ENCODE measurements around the gene TMEM236.
"Not testable (repeated sequence)": the region's sequence is repeated elsewhere in the genome, so short reads cannot be mapped to it uniquely, and the experiment has no call there.

Gene TMEM236, protein sequence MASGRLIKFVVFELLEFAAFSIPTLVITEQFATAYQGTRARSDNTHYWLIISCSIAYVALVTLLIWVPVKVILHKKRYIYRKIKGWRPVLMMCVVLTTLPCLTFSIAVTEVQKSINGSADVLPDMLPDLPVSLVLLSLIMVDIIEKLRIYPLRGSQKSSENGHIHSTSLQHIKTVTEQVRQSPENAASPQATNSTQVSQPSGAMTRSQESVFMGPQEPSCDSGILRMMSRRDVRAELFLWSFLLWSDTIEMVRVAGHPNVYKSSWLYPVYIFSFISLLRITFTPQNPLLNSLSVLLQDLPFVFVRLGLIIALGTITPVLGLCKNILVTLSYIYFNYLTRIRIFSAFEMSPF

DNA sequence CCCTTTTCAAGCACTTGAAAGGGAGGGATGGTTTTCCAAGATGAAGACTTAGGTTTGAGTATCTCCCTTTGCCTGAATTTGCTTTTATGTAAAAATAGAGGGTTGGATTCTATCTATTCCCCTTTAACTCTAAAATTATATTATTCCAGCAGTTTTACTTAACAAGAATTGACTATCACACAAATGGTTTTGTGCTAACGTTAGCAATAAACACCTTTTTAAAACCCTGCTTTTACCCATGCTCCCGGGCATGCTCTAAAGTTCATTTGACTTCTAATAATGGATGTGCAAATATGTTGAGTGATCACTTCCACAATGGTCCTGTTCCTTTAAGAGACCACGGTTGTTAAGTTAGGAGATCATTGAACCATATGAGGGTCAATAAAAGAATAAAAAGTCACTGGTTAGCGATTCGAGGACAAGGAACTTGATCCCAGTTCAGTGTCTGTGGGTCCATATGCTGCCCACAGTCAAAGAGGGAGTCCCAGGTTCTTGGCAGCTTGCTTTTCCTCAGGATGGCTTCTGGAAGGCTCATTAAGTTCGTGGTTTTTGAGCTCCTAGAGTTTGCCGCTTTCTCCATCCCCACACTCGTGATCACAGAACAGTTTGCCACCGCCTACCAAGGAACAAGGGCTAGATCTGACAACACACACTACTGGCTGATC, at the start of gene TMEM236:
Gene TMEM236 (plus strand): TSS at position 421 of the 665 bp plus-strand sequence. CDS start 95 bp downstream, at position 516.
- no peak for DNase-seq

DNA sequence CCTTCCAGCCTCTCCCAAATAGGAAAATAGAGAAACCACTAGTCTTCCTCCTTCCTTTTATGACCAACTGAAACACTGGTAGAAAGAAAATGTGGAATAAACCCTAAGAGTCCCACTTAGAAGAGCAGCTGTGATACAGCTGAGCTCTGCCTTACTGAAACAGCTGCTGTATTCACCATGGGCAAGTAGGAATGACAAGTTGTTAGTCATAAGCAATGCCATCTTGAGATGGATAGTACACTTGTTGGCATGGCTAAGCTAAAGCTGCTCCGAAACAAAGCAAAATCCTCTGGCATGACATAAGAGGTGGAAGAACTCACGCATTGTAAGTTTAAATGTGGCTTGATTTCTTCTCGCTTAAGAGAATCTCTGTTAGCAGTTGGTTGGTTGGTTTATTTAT, 48.3 kb upstream of the TMEM236 start:
- DNase-seq: no peak

DNA sequence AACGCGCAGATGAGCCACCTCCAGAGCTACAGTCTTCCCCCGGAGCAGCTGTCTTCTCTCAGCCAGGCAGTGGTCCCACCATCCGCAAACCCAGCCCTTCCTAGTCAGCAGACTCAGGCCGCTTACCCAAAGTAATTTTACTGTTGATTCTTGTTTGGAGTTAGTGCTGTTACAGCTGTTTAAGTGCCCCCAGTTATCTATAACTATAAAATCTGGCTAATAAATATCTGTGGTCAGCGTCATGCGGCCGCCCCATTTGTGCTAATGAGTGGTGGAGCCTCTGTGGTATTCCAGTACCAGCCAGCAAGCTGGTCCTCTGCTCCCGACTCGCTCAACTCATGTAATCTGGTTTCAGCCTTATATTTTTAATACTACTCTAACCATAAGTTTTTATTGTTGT, 43.2 kb upstream of the TMEM236 start:
- DNase-seq: no peak

DNA sequence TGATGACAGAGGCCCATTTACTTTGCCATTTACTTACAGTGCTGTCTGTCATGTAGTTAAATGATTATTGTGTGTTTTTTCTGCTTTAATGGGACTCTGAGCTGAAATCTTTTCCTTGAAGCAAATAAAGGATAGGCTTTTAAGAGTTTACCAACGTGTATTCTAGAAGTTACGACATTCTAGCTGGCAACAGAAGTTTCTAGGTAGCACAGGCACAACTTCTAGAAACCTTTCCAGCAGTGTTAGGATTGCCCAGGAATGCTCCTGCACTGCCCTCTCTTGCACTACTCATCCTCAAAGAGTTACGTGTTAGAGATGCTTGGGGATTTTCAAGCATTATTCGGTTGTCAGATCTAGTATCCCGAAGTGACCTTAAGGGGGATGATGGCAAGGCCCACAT, 42.5 kb upstream of the TMEM236 start:
- DNase-seq: no peak

DNA sequence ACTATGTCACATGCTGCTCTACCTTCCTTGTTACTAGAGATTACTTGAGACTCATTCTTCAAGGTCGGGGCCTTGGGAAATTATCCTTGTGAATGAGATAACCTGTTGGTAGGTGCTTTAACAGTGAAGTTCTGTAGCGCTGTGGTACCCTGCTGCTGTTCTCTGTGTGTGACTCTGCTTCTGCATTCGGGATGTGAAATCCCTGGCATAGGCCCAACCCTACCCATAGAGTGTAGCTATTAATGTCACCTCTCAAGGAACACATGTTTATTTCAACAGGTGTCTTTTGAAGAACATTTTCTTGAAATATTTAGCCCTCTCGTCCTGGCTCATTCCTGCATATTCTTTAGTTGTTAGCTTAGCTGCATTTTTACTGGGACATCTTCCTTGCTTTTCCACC, 41.8 kb upstream of the TMEM236 start:
- DNase-seq: no peak

DNA sequence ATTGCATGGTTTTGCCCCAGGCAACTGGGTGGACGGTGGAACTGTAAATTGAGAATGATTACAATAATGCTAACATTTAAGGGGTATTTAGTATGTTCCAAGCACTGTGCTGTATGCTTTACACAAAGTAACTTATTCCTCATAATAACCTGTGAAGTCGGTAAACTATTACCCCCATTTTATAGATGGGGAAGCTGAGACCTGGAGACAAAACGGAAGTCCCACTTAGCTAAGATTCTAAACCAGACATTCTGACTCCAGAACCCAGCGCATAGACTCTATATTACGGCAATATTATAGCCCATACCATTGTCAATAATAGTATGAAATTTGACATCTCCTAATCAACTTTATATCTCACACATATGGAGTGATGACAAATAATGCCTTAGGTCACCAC, 39.9 kb upstream of the TMEM236 start:
- DNase-seq: no peak

DNA sequence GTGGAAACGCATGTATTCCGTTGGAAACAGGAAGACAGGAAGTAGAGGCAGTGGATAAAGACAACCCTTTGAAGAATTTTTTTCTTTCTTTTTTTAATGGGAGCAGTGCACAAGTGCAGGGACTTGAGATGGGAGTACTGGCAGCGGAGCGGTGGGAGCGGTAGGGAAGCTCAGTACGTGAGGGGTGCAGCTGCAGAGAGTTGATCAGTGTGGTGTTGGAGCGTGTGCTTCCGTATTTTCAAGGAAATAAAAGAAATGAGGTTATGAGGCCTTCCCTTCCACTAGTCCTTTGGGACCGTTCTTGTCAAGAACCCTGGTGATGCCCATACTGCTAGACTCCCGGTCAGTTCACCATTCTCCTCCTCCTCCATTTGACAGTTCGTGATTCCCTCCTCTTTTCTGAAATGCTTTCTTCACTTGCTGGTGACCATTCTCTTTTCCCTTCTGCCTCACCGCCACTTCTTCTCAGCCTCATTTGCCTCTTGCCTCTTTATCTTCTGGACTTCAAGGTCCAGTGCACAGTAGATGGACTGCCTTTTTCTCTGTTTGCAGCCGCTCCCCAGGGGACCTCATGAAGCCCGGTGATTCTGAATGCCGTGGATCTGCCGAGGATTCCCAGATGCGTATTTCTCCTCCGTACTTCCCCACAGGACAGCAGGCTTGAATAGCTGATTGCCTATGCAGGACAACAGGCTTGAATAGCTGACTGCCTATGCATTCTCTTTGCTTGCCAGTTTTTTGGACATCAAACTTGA, 39.1 kb upstream of the TMEM236 start:
- no peak for DNase-seq

DNA sequence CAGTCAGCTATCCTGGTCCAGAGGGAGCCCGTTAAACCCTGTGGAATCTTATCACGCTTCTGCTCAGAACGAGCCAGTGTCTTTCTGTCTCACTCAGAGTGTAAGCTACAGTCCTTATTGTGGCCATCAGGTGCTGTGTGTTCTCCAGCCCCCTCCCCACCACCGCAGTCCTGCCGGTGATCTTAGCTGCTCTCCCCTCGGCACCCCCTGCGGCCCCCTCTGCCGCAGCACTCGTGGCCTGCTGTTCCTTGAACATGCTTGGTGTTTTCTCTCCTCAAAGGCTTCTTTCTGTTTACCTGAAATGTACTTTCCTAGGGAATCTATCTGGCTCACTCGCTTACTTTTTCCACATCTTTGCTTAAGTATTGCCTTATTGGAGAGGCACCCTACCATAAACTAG, 38.2 kb upstream of the TMEM236 start:
- DNase-seq: no peak

DNA sequence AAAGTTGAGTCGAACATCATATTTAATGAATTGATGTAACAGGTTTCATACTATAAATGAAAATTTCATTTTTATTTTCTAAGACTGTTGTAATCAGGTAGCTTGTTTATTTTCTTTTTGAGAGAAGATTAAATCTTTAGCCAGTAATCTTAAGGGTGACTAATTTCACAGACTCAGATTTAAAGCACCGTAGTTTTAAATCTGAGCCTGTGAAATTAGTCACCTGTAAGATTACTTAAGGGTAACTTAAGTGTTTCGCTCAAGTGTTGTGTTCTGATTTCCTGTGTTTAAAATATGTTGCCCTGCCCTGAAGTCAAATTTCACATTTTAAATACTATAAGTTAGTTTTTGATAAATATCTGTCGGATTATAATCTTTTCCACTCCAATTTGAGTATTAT, 35.8 kb upstream of the TMEM236 start:
- no peak for DNase-seq

DNA sequence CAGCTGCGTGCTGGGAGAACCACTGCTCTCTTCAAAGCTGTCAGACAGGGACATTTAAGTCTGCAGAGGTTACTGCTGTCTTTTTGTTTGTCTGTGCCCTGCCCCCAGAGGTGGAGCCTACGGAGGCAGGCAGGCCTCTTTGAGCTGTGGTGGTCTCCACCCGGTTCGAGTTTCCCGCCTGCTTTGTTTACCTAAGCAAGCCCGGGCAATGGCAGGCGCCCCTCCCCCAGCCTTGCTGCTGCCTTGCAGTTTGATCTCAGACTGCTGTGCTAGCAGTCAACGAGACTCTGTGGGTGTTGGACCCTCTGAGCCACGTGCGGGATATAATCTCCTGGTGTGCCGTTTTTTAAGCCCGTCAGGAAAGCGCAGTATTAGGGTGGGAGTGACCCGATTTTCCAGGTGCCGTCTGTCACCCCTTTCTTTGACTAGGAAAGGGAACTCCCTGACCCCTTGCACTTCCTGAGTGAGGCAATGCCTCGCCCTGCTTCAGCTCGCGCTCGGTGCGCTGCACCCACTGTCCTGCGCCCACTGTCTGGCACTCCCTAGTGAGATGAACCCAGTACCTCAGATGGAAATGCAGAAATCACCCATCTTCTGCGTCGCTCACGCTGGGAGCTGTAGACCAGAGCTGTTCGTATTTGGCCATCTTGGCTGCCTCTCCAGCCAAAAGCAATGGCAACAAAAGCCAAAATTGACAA, 29.5 kb upstream of the TMEM236 start:
- DNase-seq: not testable (repeated sequence)

DNA sequence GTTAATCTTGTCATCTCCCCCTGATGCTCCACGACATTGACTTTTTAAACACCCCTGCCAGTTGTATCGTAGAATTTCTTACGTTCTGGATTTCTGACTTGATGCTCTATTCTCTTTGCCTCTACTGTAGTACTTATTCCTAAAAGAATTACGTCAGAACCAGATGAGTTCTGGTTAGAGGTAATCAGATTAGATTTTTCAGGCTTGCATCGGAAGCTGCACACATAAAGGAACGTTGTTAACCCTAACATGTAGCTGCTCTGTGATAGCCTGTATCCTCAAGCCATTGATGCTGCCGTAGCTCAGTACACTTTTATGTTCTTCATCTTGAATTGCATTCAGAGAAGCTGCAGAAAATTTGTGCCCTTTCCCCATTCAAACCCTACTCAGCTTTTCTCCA, 26.3 kb upstream of the TMEM236 start:
- no peak for DNase-seq

DNA sequence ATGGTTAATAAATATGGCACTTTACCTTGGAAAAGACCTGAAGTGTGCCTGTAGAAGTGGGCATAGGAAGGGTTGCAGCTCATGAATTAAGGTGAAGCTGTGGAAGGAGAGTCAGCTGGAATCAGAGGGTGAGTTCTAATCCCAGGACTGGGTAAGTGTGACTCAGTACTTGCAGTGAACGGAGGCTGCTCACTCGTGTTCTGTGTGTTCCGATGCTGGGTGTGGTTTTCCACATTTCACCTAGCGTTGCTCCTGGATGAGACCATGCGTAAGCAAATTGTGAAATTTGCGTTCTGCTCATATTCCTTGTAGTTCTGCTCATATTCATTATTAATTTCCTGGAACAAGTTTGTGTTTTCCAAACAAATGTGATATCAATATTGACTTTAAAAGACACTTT, 22.4 kb upstream of the TMEM236 start:
- no peak for DNase-seq

DNA sequence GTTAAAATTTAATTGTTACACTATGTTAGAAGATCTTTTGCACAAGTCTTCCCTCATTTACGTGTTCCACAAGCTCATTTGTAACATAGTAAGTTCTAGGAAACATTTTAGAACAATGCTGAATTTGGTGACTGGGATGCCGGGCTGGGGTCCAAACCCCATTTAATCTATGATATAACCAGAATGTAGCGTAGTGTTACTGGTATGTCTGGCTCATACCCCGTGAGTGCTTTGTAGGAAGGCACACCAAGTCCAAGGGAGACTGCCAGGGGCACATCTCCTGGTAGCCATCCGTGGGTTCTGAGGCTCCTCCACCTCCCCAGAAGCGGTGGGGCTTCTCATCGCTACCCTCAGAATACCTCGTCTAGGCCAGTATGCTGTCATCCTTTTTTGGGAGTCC, 21.3 kb upstream of the TMEM236 start:
- no peak for DNase-seq

DNA sequence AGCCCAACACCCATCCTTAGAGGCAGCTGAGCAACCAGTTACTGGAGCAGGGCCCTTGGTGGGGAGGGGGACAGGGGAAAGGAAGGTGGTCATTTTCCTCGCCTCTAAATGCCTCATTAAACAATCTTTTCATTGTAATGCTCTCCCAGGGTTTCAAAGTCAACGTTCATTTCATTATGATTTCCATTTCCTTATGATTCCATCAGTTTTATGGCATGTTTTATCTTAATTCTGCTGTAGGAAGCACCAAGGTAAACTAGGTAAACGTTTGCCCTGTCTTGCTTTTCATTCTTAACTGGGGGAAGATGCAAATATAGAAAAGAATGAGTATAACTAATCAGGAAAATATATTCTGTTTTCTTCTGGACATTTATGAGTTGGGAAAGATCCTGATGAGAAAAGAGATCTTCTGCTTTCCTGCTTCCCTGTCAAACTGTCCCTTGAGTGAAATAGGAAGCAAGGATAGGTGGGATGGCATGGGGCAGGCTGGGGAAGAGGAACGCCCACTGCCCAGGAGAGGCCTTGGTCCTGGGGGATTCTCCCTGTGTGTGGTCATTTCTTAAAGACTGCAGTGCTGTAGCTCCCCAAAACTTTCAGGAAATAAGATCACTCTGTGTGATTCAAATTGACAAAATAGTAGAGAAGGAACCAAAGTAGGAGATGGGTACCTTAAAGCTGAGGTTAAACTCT, 20.5 kb upstream of the TMEM236 start:
- DNase-seq: no peak

DNA sequence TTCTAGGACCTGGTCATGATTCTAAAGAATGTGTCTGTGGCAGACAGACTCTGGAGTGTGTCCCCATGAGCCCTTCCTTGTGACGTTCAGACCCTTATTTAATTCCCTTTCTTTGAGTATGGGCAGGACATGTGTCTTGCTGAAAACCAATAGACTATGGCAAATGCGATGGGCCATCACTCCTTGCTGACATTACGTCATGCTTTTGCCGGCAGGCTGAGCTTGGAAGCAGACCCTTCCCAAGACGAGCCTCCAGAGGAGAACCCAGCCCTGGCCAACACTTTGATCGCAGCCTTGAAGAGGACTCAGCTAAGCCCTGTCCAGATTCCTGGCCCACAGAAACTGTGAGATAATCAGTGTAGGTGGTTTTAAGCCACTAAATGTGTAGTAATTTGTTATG, 18.4 kb upstream of the TMEM236 start:
- DNase-seq: no peak

DNA sequence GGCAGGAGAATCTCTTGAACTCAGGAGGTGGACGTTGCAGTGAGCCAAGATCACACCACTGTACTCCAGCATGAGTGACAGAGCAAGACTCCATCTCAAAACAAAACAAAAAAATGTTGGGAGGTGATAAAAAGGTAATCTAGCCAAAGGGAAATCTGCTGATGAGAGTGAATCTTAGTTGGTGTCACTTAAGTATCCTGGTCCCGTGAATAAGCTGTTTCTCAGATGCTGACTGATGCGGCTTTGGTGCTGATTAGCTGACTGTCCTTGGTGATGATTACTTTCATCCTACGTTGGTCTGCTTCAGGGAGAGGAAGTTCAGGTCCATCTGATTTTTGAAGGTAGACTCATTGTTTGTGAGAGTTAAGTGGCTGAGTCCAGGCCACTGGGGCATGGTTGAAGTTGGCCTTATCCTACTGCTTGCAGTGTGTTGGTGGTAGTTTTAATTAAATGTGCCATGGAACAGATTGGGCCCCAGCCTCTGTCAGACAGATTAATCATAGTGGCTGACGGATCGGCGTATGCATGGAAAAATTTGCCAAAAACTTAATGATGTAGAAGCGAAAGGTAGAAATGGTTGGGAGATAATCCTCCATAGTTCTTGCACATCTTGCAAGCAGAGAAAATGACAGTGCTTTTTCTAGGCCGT, 17.4 kb upstream of the TMEM236 start:
- no peak for DNase-seq

DNA sequence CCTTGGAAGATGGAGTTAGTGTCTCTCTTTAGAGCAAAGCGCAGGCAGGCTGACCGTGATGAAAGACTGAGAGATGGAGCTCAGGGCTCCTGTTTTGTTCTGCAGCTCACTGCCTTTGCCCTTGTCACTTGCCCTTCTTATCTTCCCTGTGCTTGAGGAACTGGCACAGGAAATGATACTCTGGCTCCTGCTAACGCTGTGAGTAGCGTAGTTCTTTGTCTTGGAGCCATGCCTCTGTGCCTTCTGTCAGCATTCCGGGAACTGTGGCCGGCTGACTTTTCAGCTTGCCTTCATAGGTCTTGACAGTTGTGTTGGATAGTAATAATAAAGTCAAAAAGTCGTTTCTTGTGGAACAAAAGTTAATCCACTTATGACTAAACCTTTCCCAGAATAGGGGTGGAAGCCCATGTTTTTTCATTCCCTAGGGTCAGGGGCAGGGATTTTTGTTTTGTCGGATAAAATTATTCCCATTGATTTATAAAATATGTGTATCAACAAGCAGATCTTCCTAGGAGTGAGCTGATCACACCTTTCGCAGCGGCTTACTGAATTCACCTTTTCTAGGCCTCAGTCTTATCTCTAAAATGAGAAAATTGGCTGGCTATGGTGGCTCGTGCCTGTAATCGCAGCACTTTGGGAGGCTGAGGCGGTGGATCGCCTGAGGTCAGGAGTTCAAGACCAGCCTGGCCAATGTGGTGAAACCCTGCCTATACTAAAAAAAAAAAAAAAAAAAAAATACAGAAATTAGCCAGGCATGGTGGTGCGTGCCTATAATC, 16.6 kb upstream of the TMEM236 start:
- DNase-seq: no peak

DNA sequence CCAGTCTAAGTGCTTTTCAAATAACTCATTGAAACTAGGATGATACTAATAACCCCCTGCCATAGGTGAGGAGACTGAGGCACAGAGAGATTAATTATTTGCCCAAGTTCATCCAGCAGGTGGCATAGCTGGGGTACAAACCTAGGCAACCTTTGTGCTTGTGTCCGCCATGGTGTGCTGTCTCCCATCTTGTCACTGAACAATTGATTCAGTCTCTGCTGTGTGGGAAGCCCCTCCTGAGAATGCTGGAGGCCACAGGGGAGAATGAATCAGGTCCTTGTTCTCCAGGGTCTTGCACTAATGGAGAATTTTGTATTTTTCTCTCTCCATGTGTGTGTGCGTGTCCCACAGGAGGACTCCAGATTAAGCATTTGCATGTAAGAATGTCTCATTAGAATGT, 15.8 kb upstream of the TMEM236 start:
- DNase-seq: no peak

DNA sequence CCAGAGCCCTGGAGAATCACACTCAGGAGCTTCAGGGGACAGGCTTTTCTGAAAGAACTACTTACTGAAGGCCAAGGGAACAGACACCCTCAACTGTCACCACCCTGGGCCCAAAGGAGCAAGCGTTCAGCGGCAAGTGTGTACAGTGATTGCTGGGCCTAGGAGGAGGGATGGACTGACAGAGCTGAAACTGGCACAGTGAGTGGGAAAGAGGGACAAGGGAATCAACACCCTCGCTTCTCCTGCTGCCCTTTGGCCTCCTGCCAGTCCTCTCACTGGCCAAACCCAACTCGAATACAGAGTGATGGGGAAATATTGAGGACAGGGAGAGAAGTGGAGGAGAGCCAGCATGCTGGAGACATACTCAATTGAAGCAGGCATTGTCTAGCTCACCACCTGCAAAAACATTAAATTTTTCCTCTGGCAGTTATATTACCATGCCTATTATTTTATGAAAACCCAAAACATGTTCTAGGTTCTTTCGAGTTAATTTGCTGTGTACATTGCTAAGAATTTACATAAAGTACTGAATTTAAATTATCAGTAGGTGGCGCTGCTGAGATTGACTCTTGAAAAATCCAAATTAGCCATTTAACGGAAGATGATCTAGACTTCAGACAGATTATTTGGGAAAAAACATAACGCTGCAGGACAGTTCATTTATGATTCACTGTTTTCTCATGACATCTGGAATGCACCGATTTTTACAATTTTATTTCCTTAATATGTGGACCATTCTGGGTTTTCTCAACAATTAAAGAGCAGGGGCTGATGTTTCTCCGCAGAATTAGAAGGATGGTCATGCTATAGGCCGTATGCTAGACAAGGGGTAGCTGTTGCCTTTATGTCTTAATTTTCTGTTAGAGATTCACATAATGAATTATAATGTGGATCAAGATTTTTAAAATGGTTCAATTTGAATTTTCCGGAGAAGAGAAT, 14.7 kb upstream of the TMEM236 start:
- DNase-seq: no peak

DNA sequence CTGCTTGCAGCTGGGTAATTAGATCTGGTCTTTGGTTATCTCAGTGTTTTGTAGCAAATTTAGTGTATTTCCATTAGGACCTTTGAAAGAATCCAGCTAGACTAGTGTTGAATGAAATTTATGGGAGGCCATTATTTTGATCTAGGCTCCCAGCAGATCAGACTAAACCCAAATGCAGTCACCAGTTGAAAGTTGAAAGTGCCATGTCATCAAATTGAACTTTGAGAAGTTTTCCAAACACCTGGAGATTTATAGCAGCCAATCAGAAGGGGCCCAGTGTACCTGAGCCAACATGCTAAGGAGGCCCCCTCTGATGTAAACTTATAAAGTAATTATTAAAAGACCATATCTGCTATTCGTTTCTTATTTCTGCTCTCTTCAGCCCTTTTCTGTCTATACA, 11.3 kb upstream of the TMEM236 start:
- DNase-seq: no peak
